Ovary (tissue), 3 donors: ENCODE data around the gene RD3L.

Experiments
- CTCF ChIP-seq, 3 donors: fragments of 450-650 bp in 2 of 3; fragments of 200-600 bp in 1 of 3; IDR thresholded peaks; one replicate each; pipeline versions ENCODE4 v1.5.1 to v1.8.0; 2016 to 2022; ENCODE audit warnings: antibody characterized with exemption in 3 of 3, mild to moderate bottlenecking in 1 of 3
- EP300 ChIP-seq: sonication (generic); formaldehyde crosslinking; IDR thresholded peaks from one replicate; pipeline ENCODE4 v1.6.1; 2017; ENCODE audit warnings: antibody characterized with exemption
- donor health status: DM: no; HTN: no; CAD: no.

- no peak for TF ChIP-seq CTCF (IDR thresholded peaks at IDR 0.05)
- TF ChIP-seq EP300 = no peak
Measured at GRCh38 chr14:103969961-103970360, 27.6 kb upstream of the RD3L start.
